Sigmoid colon (tissue), 4 donors: ENCODE results near the gene CEP83.
A peak's percentile ranks its signal among the peaks of the same experiment; 100 is the strongest.

Source experiments
- POLR2A ChIP-seq, 2 donors: fragments of 450-650 bp; IDR thresholded peaks; one replicate each; pipeline ENCODE4 v1.6.1; 2016; ENCODE audit warnings: antibody characterized with exemption in 2 of 2, mild to moderate bottlenecking in 2 of 2, moderate library complexity in 2 of 2
- POLR2AphosphoS5 ChIP-seq, 4 donors: sonication (generic); formaldehyde crosslinking; IDR thresholded peaks; one replicate each; pipeline ENCODE4 v1.6.1; 2017; ENCODE audit warnings: antibody characterized with exemption in 4 of 4
- TF ChIP-seq, protein P1 (sequence below), 4 experiments: fragments of 450-650 bp in 3 of 4; fragments of 200-600 bp in 1 of 4; IDR thresholded peaks; one replicate each; pipeline ENCODE4 v1.5.1; 2016 to 2019; ENCODE audit warnings: antibody characterized with exemption in 4 of 4, mild to moderate bottlenecking in 3 of 4, moderate library complexity in 2 of 4

DNA sequence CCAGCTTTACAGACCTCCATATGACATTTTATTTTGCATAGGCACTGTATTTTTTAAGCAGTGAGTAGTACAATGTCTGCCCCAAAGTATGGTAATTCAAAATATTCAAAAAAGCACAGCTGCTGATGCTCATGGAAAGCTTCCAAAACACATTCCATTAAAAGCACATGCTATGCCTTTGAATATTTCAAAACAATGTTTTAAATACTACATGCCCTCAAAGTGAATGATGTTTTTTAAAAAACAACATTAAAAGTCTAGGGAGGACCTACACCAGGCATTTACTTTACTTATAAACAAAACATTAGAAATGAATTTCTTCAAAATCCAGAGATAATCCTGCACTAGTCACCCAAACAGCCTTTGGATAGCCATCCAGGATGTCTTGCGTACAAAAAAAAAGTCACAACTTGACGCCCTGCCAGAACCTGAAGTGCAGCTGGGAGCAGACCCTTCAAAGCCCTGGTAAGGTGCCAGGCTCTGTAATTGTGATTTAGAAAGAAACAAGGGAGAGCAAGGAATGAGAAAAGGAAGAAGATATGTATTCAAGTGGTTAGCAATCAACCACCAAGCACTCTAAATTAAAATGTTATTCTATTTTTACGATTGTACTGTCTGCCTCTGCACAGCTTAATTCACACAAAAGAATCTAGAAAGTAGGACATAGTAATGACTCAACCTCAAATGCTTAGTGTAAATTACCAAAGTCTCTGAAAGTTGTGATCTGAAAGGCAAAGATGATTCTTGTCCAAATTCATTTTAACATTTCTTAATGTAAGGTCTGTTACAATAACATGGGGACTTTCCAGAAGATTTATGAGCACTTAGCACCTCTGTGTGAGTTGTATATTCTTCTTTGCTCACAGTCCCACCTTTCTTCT, 31.9 kb downstream of the CEP83 start:
- TF ChIP-seq POLR2A (IDR thresholded peaks at IDR 0.05) (no peak), POLR2AphosphoS5 (IDR thresholded peaks at IDR 0.05) (peak in 3 of 4 donors; percentile 38 to 77 (median 64))
- TF ChIP-seq, protein P1, sequence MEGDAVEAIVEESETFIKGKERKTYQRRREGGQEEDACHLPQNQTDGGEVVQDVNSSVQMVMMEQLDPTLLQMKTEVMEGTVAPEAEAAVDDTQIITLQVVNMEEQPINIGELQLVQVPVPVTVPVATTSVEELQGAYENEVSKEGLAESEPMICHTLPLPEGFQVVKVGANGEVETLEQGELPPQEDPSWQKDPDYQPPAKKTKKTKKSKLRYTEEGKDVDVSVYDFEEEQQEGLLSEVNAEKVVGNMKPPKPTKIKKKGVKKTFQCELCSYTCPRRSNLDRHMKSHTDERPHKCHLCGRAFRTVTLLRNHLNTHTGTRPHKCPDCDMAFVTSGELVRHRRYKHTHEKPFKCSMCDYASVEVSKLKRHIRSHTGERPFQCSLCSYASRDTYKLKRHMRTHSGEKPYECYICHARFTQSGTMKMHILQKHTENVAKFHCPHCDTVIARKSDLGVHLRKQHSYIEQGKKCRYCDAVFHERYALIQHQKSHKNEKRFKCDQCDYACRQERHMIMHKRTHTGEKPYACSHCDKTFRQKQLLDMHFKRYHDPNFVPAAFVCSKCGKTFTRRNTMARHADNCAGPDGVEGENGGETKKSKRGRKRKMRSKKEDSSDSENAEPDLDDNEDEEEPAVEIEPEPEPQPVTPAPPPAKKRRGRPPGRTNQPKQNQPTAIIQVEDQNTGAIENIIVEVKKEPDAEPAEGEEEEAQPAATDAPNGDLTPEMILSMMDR (IDR thresholded peaks at IDR 0.05), result no peak
